ENCODE measurements around the gene NAT14.

DNA sequence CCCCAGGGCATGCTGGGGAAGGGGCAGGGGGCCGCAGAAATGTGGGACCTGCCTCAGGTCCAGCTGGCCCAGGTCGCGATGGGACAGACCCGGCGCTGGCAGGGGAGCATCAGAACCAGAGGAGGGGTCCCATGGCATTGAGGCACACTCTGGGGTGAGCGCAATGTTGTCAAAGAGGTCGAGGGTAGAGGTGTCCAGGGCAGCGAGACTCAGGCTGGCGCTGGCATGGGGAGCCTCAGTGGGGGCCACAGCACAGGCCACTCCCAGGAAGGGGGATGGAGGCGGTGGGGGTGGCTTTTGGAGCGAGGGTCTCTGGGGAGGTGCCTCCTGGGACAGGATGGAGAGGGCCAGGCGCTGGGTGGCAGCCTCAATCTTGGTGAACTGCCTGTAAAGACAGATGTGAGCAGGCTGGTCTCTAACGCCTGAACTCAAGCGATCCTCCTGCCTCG is 21.4 kb upstream of the NAT14 start:
- TF ChIP-seq, protein P1, sequence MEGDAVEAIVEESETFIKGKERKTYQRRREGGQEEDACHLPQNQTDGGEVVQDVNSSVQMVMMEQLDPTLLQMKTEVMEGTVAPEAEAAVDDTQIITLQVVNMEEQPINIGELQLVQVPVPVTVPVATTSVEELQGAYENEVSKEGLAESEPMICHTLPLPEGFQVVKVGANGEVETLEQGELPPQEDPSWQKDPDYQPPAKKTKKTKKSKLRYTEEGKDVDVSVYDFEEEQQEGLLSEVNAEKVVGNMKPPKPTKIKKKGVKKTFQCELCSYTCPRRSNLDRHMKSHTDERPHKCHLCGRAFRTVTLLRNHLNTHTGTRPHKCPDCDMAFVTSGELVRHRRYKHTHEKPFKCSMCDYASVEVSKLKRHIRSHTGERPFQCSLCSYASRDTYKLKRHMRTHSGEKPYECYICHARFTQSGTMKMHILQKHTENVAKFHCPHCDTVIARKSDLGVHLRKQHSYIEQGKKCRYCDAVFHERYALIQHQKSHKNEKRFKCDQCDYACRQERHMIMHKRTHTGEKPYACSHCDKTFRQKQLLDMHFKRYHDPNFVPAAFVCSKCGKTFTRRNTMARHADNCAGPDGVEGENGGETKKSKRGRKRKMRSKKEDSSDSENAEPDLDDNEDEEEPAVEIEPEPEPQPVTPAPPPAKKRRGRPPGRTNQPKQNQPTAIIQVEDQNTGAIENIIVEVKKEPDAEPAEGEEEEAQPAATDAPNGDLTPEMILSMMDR (IDR thresholded peaks at IDR 0.05; ENCODE audit: poor library complexity, severe bottlenecking), result no peak
- TF ChIP-seq EZH2 (IDR thresholded peaks at IDR 0.05; ENCODE audit: borderline replicate concordance, insufficient read depth, low read length, poor library complexity, severe bottlenecking), result no peak
- no peak for TF ChIP-seq EP300 (conservative IDR thresholded peaks at IDR 0.05; ENCODE audit: poor library complexity, severe bottlenecking)

All from neural cell (in vitro differentiated cells).